Parathyroid adenoma (tissue), 2 donors: ENCODE data around the gene RPH3AL.
"Not testable (repeated sequence)": the region's sequence is repeated elsewhere in the genome, so short reads cannot be mapped to it uniquely, and the experiment has no call there.

Experiments used
- H2AFZ ChIP-seq: fragments of 300-600 bp; sonication (generic); one replicate; pipeline ENCODE4 v1.7.0; 2017; ENCODE audit warnings: antibody characterized with exemption, mild to moderate bottlenecking
- H3K27ac ChIP-seq: fragments of 300-600 bp; sonication (generic); one replicate; pipeline ENCODE4 v1.7.0; 2017
- H3K27me3 ChIP-seq: fragments of 300-600 bp; sonication (generic); one replicate; pipeline ENCODE4 v1.7.0; 2017; ENCODE audit warnings: low read length; ENCODE audit not compliant: control insufficient read depth, insufficient read depth
- H3K36me3 ChIP-seq: fragments of 300-600 bp; sonication (generic); one replicate; pipeline ENCODE4 v1.7.0; 2017; ENCODE audit warnings: low read length; ENCODE audit not compliant: control insufficient read depth, insufficient read depth
- H3K4me1 ChIP-seq: fragments of 300-600 bp; sonication (generic); one replicate; pipeline ENCODE4 v1.7.0; 2017; ENCODE audit warnings: control low read depth
- H3K4me2 ChIP-seq: fragments of 300-600 bp; sonication (generic); one replicate; pipeline ENCODE4 v1.7.0; 2017; ENCODE audit warnings: low read length
- H3K4me3 ChIP-seq: fragments of 300-600 bp; sonication (generic); one replicate; pipeline ENCODE4 v1.7.0; 2017; ENCODE audit warnings: low read depth, low read length
- H3K79me2 ChIP-seq: fragments of 300-600 bp; sonication (generic); one replicate; pipeline ENCODE4 v1.7.0; 2017; ENCODE audit warnings: control low read depth
- H3K9ac ChIP-seq: fragments of 300-600 bp; sonication (generic); one replicate; pipeline ENCODE4 v1.7.0; 2017; ENCODE audit warnings: mild to moderate bottlenecking
- H3K9me3 ChIP-seq: fragments of 300-600 bp; sonication (generic); one replicate; pipeline ENCODE4 v1.7.0; 2017; ENCODE audit warnings: low read length; ENCODE audit not compliant: control insufficient read depth
- TF ChIP-seq, protein P1 (sequence below): fragments of 300-600 bp; sonication (generic); IDR thresholded peaks from one replicate; pipeline ENCODE4 v1.7.0; 2017; ENCODE audit warnings: antibody characterized with exemption, mild to moderate bottlenecking
- donor health status: primary hyperparathyroidism.

RPH3AL gene

DNA sequence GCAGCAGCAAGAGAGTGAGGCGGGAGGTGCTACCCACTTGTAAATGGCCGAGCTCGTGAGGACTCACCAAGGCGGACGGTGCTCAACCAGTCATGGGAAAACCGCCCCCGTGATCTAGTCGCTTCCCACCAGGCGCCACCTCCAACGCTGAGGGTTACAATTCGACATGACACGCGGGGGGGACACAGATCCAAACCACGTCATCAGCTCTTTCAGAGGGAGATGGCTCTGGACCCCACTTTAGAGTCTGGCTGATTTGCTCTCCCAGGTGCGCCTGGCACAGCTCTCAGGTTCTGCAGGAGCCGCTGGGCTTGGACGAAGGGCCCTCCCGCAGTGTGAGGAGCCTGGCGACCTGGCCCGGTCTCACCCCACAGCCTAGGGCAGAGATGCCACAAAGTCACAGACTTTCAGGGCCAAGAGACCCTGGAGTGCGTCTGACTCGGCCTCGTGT is 150.1 kb downstream of the RPH3AL start:
- Histone ChIP-seq H3K4me2 (no peak overlapping the region), H3K4me3 (no peak overlapping the region), H3K79me2 (no peaks in the 10 kb centered on the region), H3K9ac (no peak overlapping the region), H3K9me3 (no peaks in the 10 kb centered on the region), H3K27me3 (peaks cover 1% of the 10 kb centered on the region), H3K4me1 (no peaks in the 10 kb centered on the region), H2AFZ (no peak overlapping the region), H3K27ac (no peak overlapping the region), H3K36me3 (no peaks in the 10 kb centered on the region)
- TF ChIP-seq, protein P1, sequence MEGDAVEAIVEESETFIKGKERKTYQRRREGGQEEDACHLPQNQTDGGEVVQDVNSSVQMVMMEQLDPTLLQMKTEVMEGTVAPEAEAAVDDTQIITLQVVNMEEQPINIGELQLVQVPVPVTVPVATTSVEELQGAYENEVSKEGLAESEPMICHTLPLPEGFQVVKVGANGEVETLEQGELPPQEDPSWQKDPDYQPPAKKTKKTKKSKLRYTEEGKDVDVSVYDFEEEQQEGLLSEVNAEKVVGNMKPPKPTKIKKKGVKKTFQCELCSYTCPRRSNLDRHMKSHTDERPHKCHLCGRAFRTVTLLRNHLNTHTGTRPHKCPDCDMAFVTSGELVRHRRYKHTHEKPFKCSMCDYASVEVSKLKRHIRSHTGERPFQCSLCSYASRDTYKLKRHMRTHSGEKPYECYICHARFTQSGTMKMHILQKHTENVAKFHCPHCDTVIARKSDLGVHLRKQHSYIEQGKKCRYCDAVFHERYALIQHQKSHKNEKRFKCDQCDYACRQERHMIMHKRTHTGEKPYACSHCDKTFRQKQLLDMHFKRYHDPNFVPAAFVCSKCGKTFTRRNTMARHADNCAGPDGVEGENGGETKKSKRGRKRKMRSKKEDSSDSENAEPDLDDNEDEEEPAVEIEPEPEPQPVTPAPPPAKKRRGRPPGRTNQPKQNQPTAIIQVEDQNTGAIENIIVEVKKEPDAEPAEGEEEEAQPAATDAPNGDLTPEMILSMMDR: no peak

DNA sequence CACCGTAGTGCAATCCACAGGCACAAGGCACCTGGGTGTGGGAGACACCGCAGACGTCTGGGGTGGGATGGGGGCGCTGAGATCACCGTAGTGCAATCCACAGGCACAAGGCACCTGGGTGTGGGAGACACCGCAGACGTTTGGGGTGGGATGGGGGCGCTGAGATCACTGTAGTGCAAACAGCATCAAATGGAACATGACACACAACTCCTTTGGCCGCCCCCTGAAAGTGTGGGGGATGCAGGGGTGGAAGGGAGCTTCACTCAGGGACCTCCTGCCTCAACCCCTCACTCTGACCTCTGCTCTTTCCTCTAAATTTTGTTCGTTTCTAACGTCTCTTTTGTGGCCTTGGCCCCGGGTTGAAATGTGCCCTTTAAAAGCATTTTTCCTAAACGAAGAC is 150.9 kb downstream of the RPH3AL start:
- not testable (repeated sequence) for H3K4me1 ChIP-seq, H3K27me3 ChIP-seq, H2AFZ ChIP-seq, H3K4me3 ChIP-seq, H3K79me2 ChIP-seq, H3K9ac ChIP-seq, H3K27ac ChIP-seq, H3K4me2 ChIP-seq, H3K9me3 ChIP-seq, H3K36me3 ChIP-seq

DNA sequence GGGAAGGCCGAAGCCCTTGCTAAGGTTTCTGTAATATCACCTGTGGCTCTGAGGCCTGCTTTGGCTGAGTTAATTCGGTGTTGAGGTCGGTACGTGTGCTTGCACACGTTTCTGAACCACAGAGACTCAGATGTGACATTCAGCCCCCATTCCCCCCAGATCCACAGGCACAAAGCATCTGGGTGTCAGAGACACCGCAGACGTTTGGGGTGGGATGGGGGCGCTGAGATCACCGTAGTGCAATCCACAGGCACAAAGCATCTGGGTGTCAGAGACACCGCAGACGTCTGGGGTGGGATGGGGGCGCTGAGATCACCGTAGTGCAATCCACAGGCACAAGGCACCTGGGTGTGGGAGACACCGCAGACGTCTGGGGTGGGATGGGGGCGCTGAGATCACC is 151.3 kb downstream of the RPH3AL start:
- H3K9ac ChIP-seq, H3K4me3 ChIP-seq, H3K27ac ChIP-seq, H3K36me3 ChIP-seq, H3K4me1 ChIP-seq, H3K79me2 ChIP-seq, H3K9me3 ChIP-seq, H3K4me2 ChIP-seq, H2AFZ ChIP-seq, H3K27me3 ChIP-seq: not testable (repeated sequence)

DNA sequence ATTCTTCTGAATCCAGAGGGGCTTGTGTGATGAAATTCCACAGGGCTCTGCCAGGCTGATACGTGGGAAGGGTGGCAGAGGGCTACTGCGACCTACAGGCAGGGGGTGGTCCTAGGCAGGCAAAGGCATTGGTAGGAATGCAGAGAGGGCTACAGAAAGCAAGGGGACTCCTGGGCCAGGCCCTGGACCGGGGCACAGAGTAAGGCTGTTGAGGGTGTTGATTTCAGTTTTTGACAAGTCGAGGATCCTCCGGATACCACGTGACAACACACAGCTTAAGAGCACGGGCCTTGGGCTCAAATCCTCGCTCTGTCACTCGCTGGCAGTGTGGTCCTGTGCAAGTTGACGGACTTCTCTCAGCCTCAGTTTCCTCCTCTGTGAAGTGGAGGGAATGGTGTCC is 152.0 kb downstream of the RPH3AL start:
- Histone ChIP-seq H3K4me2 (no peak overlapping the region), H2AFZ (no peak overlapping the region), H3K79me2 (no peaks in the 10 kb centered on the region), H3K9ac (no peak overlapping the region), H3K4me1 (no peaks in the 10 kb centered on the region), H3K36me3 (no peaks in the 10 kb centered on the region), H3K27ac (no peak overlapping the region), H3K27me3 (peaks cover 4% of the 10 kb centered on the region), H3K4me3 (no peak overlapping the region), H3K9me3 (no peaks in the 10 kb centered on the region)
- TF ChIP-seq, protein P1: no peak

DNA sequence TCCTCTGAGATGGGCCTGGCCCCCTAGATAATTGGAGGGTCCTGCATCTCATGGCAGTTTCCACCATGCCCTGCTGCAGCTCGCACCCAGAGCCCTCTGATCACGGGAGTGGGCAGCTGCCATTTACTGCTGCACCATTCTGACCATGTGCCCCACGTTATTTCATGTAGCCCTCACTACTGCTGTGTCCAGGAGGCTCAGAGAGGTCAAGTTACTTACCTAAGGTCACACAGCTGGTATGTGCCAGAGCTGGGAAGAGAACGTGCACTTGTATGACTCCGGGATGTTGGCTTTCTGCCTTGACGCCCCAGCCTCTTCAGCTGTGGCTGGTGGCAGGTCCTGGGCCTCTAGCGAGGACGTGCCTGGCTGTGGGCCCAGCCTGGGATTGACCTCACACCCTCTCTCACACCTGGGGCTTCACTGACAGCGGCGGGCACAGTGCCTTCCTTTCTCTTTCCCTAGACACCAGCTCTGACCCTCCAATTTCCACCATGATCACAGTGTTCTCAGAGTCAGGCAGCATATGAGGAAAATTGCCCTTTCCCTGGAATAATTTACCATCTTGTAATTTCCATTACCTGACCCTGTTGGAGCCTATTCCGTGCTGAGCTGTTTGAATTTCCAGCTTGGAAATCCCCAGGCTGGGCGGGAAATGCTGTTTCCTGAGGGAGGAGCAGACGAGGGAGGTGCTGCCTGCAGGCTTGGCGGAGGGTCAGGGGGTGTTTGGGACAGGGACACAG is 152.6 kb downstream of the RPH3AL start:
- no peak overlapping the region for H3K4me2 ChIP-seq
- no peaks in the 10 kb centered on the region for H3K9me3 ChIP-seq
- H3K27me3 ChIP-seq: peaks cover 4% of the 10 kb centered on the region
- TF ChIP-seq, protein P1: no peak
- no peaks in the 10 kb centered on the region for H3K4me1 ChIP-seq
- H3K36me3 ChIP-seq: no peaks in the 10 kb centered on the region
- H3K9ac ChIP-seq: no peak overlapping the region
- H3K4me3 ChIP-seq: no peak overlapping the region
- no peak overlapping the region for H3K27ac ChIP-seq
- H2AFZ ChIP-seq: no peak overlapping the region
- no peaks in the 10 kb centered on the region for H3K79me2 ChIP-seq

DNA sequence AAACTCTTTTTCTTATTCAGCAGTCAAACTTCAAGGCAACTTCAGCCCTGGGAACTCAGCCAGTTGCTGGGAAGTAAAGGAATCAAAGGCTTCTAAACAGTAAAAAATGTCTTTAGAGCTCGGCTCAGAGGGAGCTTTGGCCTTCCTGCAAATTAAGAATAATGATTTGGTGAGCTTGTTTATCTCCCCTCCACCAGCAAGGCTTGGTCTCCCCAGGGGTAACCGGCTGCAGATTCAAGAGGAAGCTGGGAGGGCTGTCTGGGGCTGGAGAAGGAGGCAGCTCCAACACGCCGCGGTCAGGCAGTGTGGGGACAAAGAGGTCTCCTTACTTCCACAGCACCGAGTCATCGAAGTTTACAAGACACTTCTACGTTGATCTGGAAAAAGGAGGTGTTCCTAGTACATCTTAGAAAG is 153.4 kb downstream of the RPH3AL start:
- H3K4me2 ChIP-seq: no peak overlapping the region
- no peak overlapping the region for H3K9ac ChIP-seq
- no peak overlapping the region for H3K4me3 ChIP-seq
- no peak overlapping the region for H2AFZ ChIP-seq
- TF ChIP-seq, protein P1: no peak
- no peaks in the 10 kb centered on the region for H3K4me1 ChIP-seq
- no peaks in the 10 kb centered on the region for H3K79me2 ChIP-seq
- H3K9me3 ChIP-seq: no peaks in the 10 kb centered on the region
- H3K27ac ChIP-seq: peak overlapping the region; percentile 19
- peaks cover 4% of the 10 kb centered on the region for H3K27me3 ChIP-seq
- no peaks in the 10 kb centered on the region for H3K36me3 ChIP-seq

DNA sequence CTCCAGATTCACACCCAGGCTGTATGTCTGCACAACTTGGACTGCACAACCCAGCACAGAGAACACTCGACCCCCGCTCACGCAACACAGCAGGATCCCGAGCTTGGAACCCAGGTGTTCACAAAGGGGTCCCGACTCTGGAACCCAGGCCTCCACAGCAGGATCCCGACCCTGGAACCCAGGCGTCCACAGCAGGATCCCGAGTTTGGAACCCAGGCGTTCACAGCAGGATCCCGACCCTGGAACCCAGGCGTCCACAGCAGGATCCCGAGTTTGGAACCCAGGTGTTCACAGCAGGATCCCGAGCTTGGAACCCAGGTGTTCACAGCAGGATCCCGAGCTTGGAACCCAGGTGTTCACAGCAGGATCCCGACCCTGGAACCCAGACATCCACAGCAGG is 154.4 kb downstream of the RPH3AL start:
- not testable (repeated sequence) for H3K9ac ChIP-seq, H2AFZ ChIP-seq, H3K79me2 ChIP-seq, H3K27me3 ChIP-seq, H3K9me3 ChIP-seq, H3K4me2 ChIP-seq, H3K27ac ChIP-seq, H3K36me3 ChIP-seq, H3K4me3 ChIP-seq, H3K4me1 ChIP-seq
